ENCODE measurements around the gene STPG4. TPM values are rescaled to one million over a fixed set of nuclear protein-coding genes. Genes with fewer than 3 reads are reported as not detected.
A peak's percentile ranks its signal among the peaks of the same experiment; 100 is the strongest.

The STPG4 gene
- total RNA-seq, 1 donor: 1.2 TPM

- peaks cover 10% of the 10 kb centered on the region for H3K4me1 ChIP-seq (ENCODE audit: insufficient read depth, low read length)
- H3K9me3 ChIP-seq (ENCODE audit: low read depth, low read length): no peaks in the 10 kb centered on the region
- no peak overlapping the region for H3K4me3 ChIP-seq (ENCODE audit: low read length)
- H3K27me3 ChIP-seq (ENCODE audit: insufficient read depth, low read length): no peaks in the 10 kb centered on the region
These were observed 60.5 kb downstream of the STPG4 start for GRCh38 chr2:47094511-47095142.

- Histone ChIP-seq H3K4me3 (ENCODE audit: low read length) (no peak overlapping the region), H3K27me3 (ENCODE audit: insufficient read depth, low read length) (no peaks in the 10 kb centered on the region), H3K4me1 (ENCODE audit: insufficient read depth, low read length) (peaks cover 10% of the 10 kb centered on the region), H3K9me3 (ENCODE audit: low read depth, low read length) (no peaks in the 10 kb centered on the region)
These were observed 61.5 kb downstream of the STPG4 start for GRCh38 chr2:47093626-47094025.

- no peaks in the 10 kb centered on the region for H3K9me3 ChIP-seq (ENCODE audit: low read depth, low read length)
- peaks cover 10% of the 10 kb centered on the region for H3K4me1 ChIP-seq (ENCODE audit: insufficient read depth, low read length)
- no peak overlapping the region for H3K4me3 ChIP-seq (ENCODE audit: low read length)
- H3K27me3 ChIP-seq (ENCODE audit: insufficient read depth, low read length): no peaks in the 10 kb centered on the region
These were observed 62.6 kb downstream of the STPG4 start for GRCh38 chr2:47092465-47092864.

- no peaks in the 10 kb centered on the region for H3K9me3 ChIP-seq (ENCODE audit: low read depth, low read length)
- peaks cover 13% of the 10 kb centered on the region for H3K4me1 ChIP-seq (ENCODE audit: insufficient read depth, low read length)
- H3K27me3 ChIP-seq (ENCODE audit: insufficient read depth, low read length): no peaks in the 10 kb centered on the region
- H3K4me3 ChIP-seq (ENCODE audit: low read length): no peak overlapping the region
These were observed 64.0 kb downstream of the STPG4 start for GRCh38 chr2:47091118-47091517.

- Histone ChIP-seq H3K9me3 (ENCODE audit: low read depth, low read length) (no peaks in the 10 kb centered on the region), H3K27me3 (ENCODE audit: insufficient read depth, low read length) (no peaks in the 10 kb centered on the region), H3K4me3 (ENCODE audit: low read length) (no peak overlapping the region), H3K4me1 (ENCODE audit: insufficient read depth, low read length) (peaks cover 32% of the 10 kb centered on the region)
These were observed 66.0 kb downstream of the STPG4 start for GRCh38 chr2:47089083-47089464.

GRCh38 chr2:47088371-47089082, 66.6 kb downstream of the STPG4 start:
- no peaks in the 10 kb centered on the region for H3K27me3 ChIP-seq (ENCODE audit: insufficient read depth, low read length)
- H3K9me3 ChIP-seq (ENCODE audit: low read depth, low read length): no peaks in the 10 kb centered on the region
- H3K4me1 ChIP-seq (ENCODE audit: insufficient read depth, low read length): peaks cover 37% of the 10 kb centered on the region
- H3K4me3 ChIP-seq (ENCODE audit: low read length): no peak overlapping the region

GRCh38 chr2:47087051-47087450, 68.1 kb downstream of the STPG4 start:
- no peak overlapping the region for H3K4me3 ChIP-seq (ENCODE audit: low read length)
- H3K27me3 ChIP-seq (ENCODE audit: insufficient read depth, low read length): no peaks in the 10 kb centered on the region
- H3K9me3 ChIP-seq (ENCODE audit: low read depth, low read length): no peaks in the 10 kb centered on the region
- peaks cover 46% of the 10 kb centered on the region for H3K4me1 ChIP-seq (ENCODE audit: insufficient read depth, low read length)

- peaks cover 46% of the 10 kb centered on the region for H3K4me1 ChIP-seq (ENCODE audit: insufficient read depth, low read length)
These were observed 68.5 kb downstream of the STPG4 start for GRCh38 chr2:47086571-47086970.

GRCh38 chr2:47086054-47086471, 69.0 kb downstream of the STPG4 start:
- Histone ChIP-seq H3K9me3 (ENCODE audit: low read depth, low read length) (no peaks in the 10 kb centered on the region), H3K4me1 (ENCODE audit: insufficient read depth, low read length) (peaks cover 43% of the 10 kb centered on the region), H3K4me3 (ENCODE audit: low read length) (peak overlapping the region; percentile 6), H3K27me3 (ENCODE audit: insufficient read depth, low read length) (no peaks in the 10 kb centered on the region)

More at GRCh38 chr2:47086571-47086970, 68.5 kb downstream of the STPG4 start:
- no peak overlapping the region for H3K4me3 ChIP-seq (ENCODE audit: low read length)
- no peaks in the 10 kb centered on the region for H3K27me3 ChIP-seq (ENCODE audit: insufficient read depth, low read length)
- no peaks in the 10 kb centered on the region for H3K9me3 ChIP-seq (ENCODE audit: low read depth, low read length)

- Histone ChIP-seq H3K9me3 (ENCODE audit: low read depth, low read length) (no peaks in the 10 kb centered on the region), H3K4me1 (ENCODE audit: insufficient read depth, low read length) (peaks cover 48% of the 10 kb centered on the region), H3K27me3 (ENCODE audit: insufficient read depth, low read length) (no peaks in the 10 kb centered on the region), H3K4me3 (ENCODE audit: low read length) (no peak overlapping the region)
These were observed 71.0 kb downstream of the STPG4 start for GRCh38 chr2:47083886-47084687.

GRCh38 chr2:47083485-47083884, 71.6 kb downstream of the STPG4 start:
- H3K9me3 ChIP-seq (ENCODE audit: low read depth, low read length): no peaks in the 10 kb centered on the region
- no peaks in the 10 kb centered on the region for H3K27me3 ChIP-seq (ENCODE audit: insufficient read depth, low read length)
- H3K4me3 ChIP-seq (ENCODE audit: low read length): no peak overlapping the region
- H3K4me1 ChIP-seq (ENCODE audit: insufficient read depth, low read length): peaks cover 54% of the 10 kb centered on the region

GRCh38 chr2:47083005-47083404, 72.1 kb downstream of the STPG4 start:
- Histone ChIP-seq H3K27me3 (ENCODE audit: insufficient read depth, low read length) (no peaks in the 10 kb centered on the region), H3K9me3 (ENCODE audit: low read depth, low read length) (no peaks in the 10 kb centered on the region), H3K4me3 (ENCODE audit: low read length) (no peak overlapping the region), H3K4me1 (ENCODE audit: insufficient read depth, low read length) (peaks cover 58% of the 10 kb centered on the region)

- Histone ChIP-seq H3K9me3 (ENCODE audit: low read depth, low read length) (no peaks in the 10 kb centered on the region), H3K27me3 (ENCODE audit: insufficient read depth, low read length) (no peaks in the 10 kb centered on the region), H3K4me1 (ENCODE audit: insufficient read depth, low read length) (peaks cover 61% of the 10 kb centered on the region), H3K4me3 (ENCODE audit: low read length) (no peak overlapping the region)
These were observed 74.2 kb downstream of the STPG4 start for GRCh38 chr2:47080888-47081301.

- Histone ChIP-seq H3K4me1 (ENCODE audit: insufficient read depth, low read length) (peaks cover 61% of the 10 kb centered on the region), H3K4me3 (ENCODE audit: low read length) (no peak overlapping the region), H3K27me3 (ENCODE audit: insufficient read depth, low read length) (no peaks in the 10 kb centered on the region), H3K9me3 (ENCODE audit: low read depth, low read length) (no peaks in the 10 kb centered on the region)
These were observed 75.3 kb downstream of the STPG4 start for GRCh38 chr2:47079515-47080412.

Data from mononuclear cell (primary cell).